ENCODE data around the gene RPS6KB2. TPM values are rescaled to one million over a fixed set of nuclear protein-coding genes. Genes with fewer than 3 reads are reported as not detected.

The RPS6KB2 gene
- total and polyA plus RNA-seq, 2 experiments from 2014 or later = 29.5 to 41.3 TPM

DNA sequence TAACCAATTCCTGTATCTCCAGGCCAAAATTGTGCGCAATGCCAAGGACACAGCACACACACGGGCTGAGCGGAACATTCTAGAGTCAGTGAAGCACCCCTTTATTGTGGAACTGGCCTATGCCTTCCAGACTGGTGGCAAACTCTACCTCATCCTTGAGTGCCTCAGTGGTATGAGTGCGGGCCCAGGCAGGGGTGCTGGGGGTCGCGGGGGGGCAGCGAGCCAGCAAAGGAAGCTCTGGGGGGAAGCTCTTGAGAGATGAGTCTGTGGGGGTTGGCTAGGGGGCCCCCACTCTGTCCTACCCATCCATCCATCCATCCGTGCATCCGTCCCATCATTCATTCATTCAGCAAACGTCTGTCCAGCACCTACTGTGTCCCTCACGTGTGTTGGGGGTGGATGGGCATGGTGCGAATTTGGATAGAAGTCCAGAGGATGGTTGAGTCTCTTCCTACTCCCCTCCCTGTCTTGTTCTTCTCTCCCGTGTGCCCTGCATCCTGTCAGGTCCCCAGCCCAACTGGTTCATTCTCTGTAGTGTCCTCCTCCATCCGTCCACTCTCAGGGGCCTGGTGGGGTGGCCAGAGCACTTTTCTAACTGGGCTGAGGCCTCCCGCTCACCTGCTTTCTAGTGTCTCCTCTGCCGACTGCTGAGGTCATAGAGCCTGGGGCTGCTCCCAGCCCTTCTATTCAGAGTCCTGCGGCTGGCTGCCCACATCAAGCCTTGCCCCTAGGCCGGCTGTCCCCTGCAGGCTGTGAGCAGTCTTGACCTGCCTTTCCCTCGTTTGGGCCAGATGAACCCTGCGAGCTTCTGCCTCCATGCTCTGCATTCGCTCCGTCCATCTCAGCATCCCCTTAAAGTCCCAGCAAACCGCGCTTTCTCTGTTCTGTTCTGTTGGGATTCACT lies 3.3 kb downstream of the RPS6KB2 start:
- no peaks in the 10 kb centered on the region for H3K36me3 ChIP-seq (ENCODE audit: insufficient read depth)
- DNase-seq (ENCODE audit: low spot score) (no peak), ATAC-seq (no peak)
- no peak overlapping the region for H3K4me2 ChIP-seq
- no peaks in the 10 kb centered on the region for H3K9me2 ChIP-seq (ENCODE audit: insufficient read depth)
- H3K79me2 ChIP-seq (replicated peaks; ENCODE audit: insufficient read depth) = peaks cover 11% of the 10 kb centered on the region
- peaks cover 20% of the 10 kb centered on the region for H3K36me3 Mint-ChIP-seq (ENCODE audit: low read depth)
- no peak overlapping the region for H3K4me3 ChIP-seq
- no peaks in the 10 kb centered on the region for H4K20me1 ChIP-seq (replicated peaks; ENCODE audit: insufficient read depth)
- peaks cover 13% of the 10 kb centered on the region; the same call in 1 of the 2 replicates for H3F3A ChIP-seq (replicated peaks; ENCODE audit: low read depth)
- no peaks in the 10 kb centered on the region for H3K27me3 ChIP-seq (ENCODE audit: insufficient read depth)
- H3K9me3 Mint-ChIP-seq = no peaks in the 10 kb centered on the region; the same call in 2 of the 3 replicates
- H3K4me1 ChIP-seq (ENCODE audit: insufficient read depth) = peaks cover 7% of the 10 kb centered on the region
- no peak overlapping the region for H3K27ac Mint-ChIP-seq
- no peak overlapping the region; the same call in 2 of the 3 replicates for H3K4me3 Mint-ChIP-seq
- TF ChIP-seq, protein P1, sequence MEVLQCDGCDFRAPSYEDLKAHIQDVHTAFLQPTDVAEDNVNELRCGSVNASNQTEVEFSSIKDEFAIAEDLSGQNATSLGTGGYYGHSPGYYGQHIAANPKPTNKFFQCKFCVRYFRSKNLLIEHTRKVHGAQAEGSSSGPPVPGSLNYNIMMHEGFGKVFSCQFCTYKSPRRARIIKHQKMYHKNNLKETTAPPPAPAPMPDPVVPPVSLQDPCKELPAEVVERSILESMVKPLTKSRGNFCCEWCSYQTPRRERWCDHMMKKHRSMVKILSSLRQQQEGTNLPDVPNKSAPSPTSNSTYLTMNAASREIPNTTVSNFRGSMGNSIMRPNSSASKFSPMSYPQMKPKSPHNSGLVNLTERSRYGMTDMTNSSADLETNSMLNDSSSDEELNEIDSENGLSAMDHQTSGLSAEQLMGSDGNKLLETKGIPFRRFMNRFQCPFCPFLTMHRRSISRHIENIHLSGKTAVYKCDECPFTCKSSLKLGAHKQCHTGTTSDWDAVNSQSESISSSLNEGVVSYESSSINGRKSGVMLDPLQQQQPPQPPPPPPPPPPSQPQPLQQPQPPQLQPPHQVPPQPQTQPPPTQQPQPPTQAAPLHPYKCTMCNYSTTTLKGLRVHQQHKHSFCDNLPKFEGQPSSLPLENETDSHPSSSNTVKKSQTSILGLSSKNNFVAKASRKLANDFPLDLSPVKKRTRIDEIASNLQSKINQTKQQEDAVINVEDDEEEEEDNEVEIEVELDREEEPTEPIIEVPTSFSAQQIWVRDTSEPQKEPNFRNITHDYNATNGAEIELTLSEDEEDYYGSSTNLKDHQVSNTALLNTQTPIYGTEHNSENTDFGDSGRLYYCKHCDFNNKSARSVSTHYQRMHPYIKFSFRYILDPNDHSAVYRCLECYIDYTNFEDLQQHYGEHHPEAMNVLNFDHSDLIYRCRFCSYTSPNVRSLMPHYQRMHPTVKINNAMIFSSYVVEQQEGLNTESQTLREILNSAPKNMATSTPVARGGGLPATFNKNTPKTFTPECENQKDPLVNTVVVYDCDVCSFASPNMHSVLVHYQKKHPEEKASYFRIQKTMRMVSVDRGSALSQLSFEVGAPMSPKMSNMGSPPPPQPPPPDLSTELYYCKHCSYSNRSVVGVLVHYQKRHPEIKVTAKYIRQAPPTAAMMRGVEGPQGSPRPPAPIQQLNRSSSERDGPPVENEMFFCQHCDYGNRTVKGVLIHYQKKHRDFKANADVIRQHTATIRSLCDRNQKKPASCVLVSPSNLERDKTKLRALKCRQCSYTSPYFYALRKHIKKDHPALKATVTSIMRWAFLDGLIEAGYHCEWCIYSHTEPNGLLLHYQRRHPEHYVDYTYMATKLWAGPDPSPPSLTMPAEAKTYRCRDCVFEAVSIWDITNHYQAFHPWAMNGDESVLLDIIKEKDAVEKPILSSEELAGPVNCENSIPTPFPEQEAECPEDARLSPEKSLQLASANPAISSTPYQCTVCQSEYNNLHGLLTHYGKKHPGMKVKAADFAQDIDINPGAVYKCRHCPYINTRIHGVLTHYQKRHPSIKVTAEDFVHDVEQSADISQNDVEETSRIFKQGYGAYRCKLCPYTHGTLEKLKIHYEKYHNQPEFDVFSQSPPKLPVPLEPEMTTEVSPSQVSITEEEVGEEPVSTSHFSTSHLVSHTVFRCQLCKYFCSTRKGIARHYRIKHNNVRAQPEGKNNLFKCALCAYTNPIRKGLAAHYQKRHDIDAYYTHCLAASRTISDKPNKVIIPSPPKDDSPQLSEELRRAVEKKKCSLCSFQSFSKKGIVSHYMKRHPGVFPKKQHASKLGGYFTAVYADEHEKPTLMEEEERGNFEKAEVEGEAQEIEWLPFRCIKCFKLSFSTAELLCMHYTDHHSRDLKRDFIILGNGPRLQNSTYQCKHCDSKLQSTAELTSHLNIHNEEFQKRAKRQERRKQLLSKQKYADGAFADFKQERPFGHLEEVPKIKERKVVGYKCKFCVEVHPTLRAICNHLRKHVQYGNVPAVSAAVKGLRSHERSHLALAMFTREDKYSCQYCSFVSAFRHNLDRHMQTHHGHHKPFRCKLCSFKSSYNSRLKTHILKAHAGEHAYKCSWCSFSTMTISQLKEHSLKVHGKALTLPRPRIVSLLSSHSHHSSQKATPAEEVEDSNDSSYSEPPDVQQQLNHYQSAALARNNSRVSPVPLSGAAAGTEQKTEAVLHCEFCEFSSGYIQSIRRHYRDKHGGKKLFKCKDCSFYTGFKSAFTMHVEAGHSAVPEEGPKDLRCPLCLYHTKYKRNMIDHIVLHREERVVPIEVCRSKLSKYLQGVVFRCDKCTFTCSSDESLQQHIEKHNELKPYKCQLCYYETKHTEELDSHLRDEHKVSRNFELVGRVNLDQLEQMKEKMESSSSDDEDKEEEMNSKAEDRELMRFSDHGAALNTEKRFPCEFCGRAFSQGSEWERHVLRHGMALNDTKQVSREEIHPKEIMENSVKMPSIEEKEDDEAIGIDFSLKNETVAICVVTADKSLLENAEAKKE (CRISPR knock-in tag; IDR thresholded peaks at IDR 0.05) = no peak
- no peak for TF ChIP-seq POLR2AphosphoS5 (IDR thresholded peaks at IDR 0.05; ENCODE audit: low read depth)
- TF ChIP-seq, protein P2, sequence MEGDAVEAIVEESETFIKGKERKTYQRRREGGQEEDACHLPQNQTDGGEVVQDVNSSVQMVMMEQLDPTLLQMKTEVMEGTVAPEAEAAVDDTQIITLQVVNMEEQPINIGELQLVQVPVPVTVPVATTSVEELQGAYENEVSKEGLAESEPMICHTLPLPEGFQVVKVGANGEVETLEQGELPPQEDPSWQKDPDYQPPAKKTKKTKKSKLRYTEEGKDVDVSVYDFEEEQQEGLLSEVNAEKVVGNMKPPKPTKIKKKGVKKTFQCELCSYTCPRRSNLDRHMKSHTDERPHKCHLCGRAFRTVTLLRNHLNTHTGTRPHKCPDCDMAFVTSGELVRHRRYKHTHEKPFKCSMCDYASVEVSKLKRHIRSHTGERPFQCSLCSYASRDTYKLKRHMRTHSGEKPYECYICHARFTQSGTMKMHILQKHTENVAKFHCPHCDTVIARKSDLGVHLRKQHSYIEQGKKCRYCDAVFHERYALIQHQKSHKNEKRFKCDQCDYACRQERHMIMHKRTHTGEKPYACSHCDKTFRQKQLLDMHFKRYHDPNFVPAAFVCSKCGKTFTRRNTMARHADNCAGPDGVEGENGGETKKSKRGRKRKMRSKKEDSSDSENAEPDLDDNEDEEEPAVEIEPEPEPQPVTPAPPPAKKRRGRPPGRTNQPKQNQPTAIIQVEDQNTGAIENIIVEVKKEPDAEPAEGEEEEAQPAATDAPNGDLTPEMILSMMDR (conservative IDR thresholded peaks at IDR 0.05; ENCODE audit: low read depth in 2 of 2) = no peak
- no peak for TF ChIP-seq STAT1 (IDR thresholded peaks at IDR 0.05; ENCODE audit: unreplicated experiment)
- TF ChIP-seq, protein P3, sequence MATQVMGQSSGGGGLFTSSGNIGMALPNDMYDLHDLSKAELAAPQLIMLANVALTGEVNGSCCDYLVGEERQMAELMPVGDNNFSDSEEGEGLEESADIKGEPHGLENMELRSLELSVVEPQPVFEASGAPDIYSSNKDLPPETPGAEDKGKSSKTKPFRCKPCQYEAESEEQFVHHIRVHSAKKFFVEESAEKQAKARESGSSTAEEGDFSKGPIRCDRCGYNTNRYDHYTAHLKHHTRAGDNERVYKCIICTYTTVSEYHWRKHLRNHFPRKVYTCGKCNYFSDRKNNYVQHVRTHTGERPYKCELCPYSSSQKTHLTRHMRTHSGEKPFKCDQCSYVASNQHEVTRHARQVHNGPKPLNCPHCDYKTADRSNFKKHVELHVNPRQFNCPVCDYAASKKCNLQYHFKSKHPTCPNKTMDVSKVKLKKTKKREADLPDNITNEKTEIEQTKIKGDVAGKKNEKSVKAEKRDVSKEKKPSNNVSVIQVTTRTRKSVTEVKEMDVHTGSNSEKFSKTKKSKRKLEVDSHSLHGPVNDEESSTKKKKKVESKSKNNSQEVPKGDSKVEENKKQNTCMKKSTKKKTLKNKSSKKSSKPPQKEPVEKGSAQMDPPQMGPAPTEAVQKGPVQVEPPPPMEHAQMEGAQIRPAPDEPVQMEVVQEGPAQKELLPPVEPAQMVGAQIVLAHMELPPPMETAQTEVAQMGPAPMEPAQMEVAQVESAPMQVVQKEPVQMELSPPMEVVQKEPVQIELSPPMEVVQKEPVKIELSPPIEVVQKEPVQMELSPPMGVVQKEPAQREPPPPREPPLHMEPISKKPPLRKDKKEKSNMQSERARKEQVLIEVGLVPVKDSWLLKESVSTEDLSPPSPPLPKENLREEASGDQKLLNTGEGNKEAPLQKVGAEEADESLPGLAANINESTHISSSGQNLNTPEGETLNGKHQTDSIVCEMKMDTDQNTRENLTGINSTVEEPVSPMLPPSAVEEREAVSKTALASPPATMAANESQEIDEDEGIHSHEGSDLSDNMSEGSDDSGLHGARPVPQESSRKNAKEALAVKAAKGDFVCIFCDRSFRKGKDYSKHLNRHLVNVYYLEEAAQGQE (IDR thresholded peaks at IDR 0.05; ENCODE audit: unreplicated experiment) = no peak
- TF ChIP-seq, protein P4, sequence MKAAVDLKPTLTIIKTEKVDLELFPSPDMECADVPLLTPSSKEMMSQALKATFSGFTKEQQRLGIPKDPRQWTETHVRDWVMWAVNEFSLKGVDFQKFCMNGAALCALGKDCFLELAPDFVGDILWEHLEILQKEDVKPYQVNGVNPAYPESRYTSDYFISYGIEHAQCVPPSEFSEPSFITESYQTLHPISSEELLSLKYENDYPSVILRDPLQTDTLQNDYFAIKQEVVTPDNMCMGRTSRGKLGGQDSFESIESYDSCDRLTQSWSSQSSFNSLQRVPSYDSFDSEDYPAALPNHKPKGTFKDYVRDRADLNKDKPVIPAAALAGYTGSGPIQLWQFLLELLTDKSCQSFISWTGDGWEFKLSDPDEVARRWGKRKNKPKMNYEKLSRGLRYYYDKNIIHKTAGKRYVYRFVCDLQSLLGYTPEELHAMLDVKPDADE (IDR thresholded peaks at IDR 0.05) = no peak
- no peak for TF ChIP-seq NANOG (IDR thresholded peaks at IDR 0.05; ENCODE audit: borderline replicate concordance)
- TF ChIP-seq CREB1 (CRISPR knock-in tag; IDR thresholded peaks at IDR 0.05; ENCODE audit: low read depth) = no peak
- no peak for TF ChIP-seq ZNF114 (CRISPR knock-in tag; IDR thresholded peaks at IDR 0.05)
- TF ChIP-seq EZH2 (IDR thresholded peaks at IDR 0.05; ENCODE audit: low read depth, unreplicated experiment) = no peak
- no peak for TF ChIP-seq JUNB (IDR thresholded peaks at IDR 0.05; ENCODE audit: unreplicated experiment)
- TF ChIP-seq EZH2phosphoT487 (IDR thresholded peaks at IDR 0.05; ENCODE audit: unreplicated experiment) = no peak
- no peak for TF ChIP-seq ZNF331 (CRISPR knock-in tag; IDR thresholded peaks at IDR 0.05; ENCODE audit: low read depth)
- H3K4me1 Mint-ChIP-seq = peaks cover 12% of the 10 kb centered on the region
- H2AFZ ChIP-seq = no peak overlapping the region
- peaks cover 13% of the 10 kb centered on the region for H3K27me3 Mint-ChIP-seq (ENCODE audit: insufficient read depth, low read depth, poor library complexity)
- no peak overlapping the region for H3K27ac ChIP-seq (ENCODE audit: low read depth)
